Body of pancreas (tissue), 4 donors: ENCODE results near the gene MT1M.
"Not testable (repeated sequence)": the region's sequence is repeated elsewhere in the genome, so short reads cannot be mapped to it uniquely, and the experiment has no call there.

Experiments
- CTCF ChIP-seq, 7 experiments: fragments of 450-650 bp in 4 of 7; fragments of 200-600 bp in 3 of 7; sonication (generic) in 3 of 7; IDR thresholded peaks; one replicate each; pipeline ENCODE4 v1.5.1; 2016 to 2019; ENCODE audit warnings: antibody characterized with exemption in 7 of 7
- POLR2A ChIP-seq, 3 donors: fragments of 450-650 bp; IDR thresholded peaks; one replicate each; pipeline ENCODE4 v1.6.1; 2016; ENCODE audit warnings: antibody characterized with exemption in 3 of 3, mild to moderate bottlenecking in 2 of 3

- TF ChIP-seq CTCF, POLR2A (IDR thresholded peaks at IDR 0.05): not testable (repeated sequence)
These were observed 39.7 kb downstream of the MT1M start for GRCh38 chr16:56672171-56672570.
